DMS53 treated with DMSO at 0.1 percent for 48 hours (cell line): Measurements from ENCODE around the gene LAMTOR1.

ENCODE experiments used
- DNase-seq: peaks from one replicate; lab custom pipeline; 2025; ENCODE audit not compliant: unreplicated experiment; lab: John Stamatoyannopoulos, UW

LAMTOR1 gene

GRCh38 chr11:72081821-72082453 is 21.2 kb downstream of the LAMTOR1 start:
- DNase-seq, result peak; percentile 34

- no peak for DNase-seq
These were observed 21.9 kb downstream of the LAMTOR1 start for GRCh38 chr11:72081184-72081644.

GRCh38 chr11:72080326-72081183 is 22.5 kb downstream of the LAMTOR1 start, which contains the start of the genes LRRC51 and NUMA1:
LRRC51 (plus strand) TSS chr11:72080850; CDS start chr11:72089084, 8,234 bp downstream.
NUMA1 (minus strand) TSS chr11:72080542; CDS start chr11:72035943, 44,599 bp downstream.
- peak; percentile 100 for DNase-seq

GRCh38 chr11:72079819-72080325 is 23.2 kb downstream of the LAMTOR1 start:
- DNase-seq, result peak; percentile 48

GRCh38 chr11:72078477-72078876 is 24.6 kb downstream of the LAMTOR1 start:
- no peak for DNase-seq

- no peak for DNase-seq
These were observed 27.3 kb downstream of the LAMTOR1 start for GRCh38 chr11:72075756-72076155.

- no peak for DNase-seq
These were observed 28.0 kb downstream of the LAMTOR1 start for GRCh38 chr11:72075109-72075508.

GRCh38 chr11:72072348-72072747 is 30.7 kb downstream of the LAMTOR1 start:
- DNase-seq, result peak; percentile 49

GRCh38 chr11:72070491-72070890 is 32.6 kb downstream of the LAMTOR1 start:
- DNase-seq, result no peak

- peak; percentile 69 for DNase-seq
These were observed 33.3 kb downstream of the LAMTOR1 start for GRCh38 chr11:72069787-72070251.

GRCh38 chr11:72069200-72069599 is 33.9 kb downstream of the LAMTOR1 start:
- DNase-seq, result no peak

- no peak for DNase-seq
These were observed 35.4 kb downstream of the LAMTOR1 start for GRCh38 chr11:72067676-72068075.

GRCh38 chr11:72067266-72067665 is 35.8 kb downstream of the LAMTOR1 start:
- no peak for DNase-seq

GRCh38 chr11:72066855-72067254 is 36.2 kb downstream of the LAMTOR1 start:
- DNase-seq, result no peak

GRCh38 chr11:72061739-72062396 is 41.2 kb downstream of the LAMTOR1 start:
- no peak for DNase-seq

- no peak for DNase-seq
These were observed 44.6 kb downstream of the LAMTOR1 start for GRCh38 chr11:72058416-72059034.

- no peak for DNase-seq
These were observed 54.2 kb downstream of the LAMTOR1 start for GRCh38 chr11:72048766-72049460.
